ENCODE measurements around the gene GDA.
"Not testable (repeated sequence)": the region's sequence is repeated elsewhere in the genome, so short reads cannot be mapped to it uniquely, and the experiment has no call there.

GDA gene

DNA sequence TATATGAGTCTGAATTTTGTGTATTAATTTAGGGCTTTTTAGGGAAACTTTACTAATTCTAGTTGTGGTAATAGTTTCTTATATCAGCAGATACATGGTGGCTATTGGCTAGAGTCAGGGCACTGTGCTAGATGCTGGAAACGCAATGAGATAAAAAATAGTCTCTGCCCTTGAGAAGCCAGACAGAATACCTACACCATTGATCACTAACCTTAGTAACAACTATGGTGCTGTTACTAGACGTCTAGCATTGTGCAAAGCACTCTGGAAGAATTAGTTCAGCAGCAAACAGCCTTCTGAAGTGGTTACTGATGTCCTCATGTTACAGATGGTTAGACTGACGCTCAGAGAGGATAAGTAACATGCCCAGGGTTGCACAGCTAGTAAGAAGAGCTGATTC, 61.8 kb downstream of the GDA start:
- DNase-seq: no peak

DNA sequence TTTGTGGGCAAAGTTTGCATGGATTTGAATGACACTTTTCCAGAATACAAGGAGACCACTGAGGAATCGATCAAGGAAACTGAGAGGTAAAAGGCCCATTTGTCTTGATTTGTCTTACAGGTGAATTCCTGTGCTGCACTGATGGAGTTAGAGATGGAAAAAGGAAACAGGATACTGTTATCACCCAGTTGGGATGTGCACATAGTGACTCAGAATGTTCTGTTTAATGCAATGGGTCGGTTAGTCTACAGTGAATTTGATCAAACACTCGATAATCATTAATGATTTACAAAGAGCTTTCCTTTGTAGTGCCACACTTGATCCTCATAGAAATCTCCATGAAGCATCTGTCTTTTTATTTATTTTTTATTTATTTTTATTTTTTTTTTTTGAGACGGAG, 64.7 kb downstream of the GDA start:
- no peak for DNase-seq

DNA sequence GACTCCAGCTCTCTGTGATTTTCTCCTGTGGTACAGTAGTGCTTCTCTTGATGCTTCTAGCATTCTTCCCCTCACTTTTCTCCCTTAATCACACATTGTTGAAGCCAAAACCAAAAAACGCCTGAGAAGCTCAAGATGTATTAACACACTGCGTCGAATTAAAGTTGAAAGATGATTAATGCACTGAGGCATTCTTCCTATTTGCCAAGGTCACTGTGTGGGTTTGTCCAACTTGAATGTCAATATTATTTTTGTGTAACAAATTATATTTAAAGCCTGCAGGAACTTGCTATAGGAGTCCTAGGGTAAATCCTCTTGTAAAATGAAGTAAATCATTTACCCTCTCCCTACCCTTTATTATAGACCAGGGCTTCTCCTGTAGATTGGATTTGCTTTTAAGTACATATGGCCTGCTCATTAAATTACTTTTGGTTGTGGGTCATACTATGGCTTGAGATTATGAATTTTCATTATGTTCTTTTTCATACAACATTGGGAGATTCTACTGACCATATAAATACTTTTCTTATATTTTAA, 68.1 kb downstream of the GDA start:
- DNase-seq: no peak

DNA sequence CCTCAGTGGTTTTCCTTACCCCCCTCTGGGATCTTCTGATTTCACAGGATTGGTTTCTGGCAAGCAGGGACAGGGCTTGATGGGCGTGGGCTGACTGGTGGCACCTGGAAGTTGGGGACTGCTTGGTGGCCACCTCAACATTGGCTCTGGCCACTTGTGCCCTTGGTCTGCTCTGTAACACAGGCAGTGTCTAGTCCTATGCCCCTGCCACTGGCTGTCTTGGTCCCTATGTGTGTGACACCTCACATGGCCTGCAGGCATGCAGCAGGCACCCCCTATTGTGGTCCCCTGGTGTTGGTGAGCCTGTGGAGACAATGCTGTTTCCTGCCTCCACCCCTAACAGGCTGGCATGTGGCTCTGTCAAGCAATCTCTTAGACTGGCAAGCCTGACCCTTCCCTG, 71.3 kb downstream of the GDA start:
- no peak for DNase-seq

DNA sequence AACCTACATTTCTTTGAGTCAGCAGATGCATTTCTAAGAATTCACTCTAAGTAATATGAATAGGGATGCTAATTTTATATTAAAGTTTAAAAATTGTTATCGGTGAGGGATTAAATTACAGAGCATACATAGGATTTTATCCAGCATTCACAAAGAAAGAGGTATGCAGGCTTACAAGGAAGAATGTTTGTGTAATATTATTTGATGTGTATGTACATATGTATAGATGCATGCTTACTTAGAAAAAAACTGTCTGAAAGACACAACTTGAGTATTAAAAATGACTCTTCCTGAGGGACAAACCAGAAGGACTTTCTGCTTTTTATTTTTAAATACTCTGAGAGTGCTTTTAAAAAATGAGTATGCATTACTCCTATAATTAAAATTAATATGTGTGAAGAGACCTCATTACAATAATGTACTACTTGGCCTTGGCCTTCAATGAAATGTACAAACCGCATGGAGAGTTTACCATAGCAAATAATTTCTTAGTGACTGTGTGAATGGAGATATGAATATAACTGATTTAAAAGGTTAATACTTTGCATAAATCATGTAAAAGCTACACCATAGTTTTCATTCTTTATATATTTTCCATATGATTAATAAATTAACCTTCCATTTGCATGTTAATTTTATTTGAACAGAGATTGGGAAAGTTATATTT, 77.0 kb downstream of the GDA start:
- no peak for DNase-seq

DNA sequence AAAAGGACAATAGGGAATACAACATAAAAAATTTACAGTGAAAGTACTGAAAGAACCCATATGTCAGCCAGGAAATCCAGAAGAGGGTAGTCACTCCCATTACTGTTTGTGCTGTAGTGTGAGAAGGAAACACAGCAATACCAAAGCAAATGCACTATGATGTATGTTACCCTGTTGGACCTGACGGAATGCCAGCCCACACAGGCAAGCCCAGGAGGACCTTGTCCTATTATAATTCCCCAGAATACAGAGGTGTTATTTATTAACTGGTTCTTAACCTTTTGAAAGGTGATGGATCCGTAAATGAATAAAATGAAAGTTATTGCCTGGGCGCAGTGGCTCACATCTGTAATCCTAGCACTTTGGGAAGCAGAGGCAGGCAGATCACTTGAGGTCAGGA, 79.0 kb downstream of the GDA start:
- no peak for DNase-seq

DNA sequence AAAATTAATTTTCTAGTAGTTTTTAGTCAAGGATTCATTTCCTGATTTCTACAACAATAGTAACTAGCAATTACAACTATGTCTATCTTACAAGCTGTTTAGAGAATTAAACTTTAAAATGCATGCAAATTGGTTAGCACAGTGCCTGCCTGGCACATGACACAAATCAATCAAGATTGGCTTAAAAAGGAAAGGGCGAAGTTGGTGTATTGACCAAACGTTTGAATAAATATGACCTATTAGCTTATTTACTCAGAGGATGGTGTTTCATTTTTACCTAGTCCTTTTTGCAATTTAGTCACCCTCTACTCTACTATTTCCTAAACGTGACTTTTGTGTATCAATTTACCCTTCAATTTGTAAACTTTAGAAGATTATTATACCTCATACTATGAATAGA, 83.5 kb downstream of the GDA start:
- no peak for DNase-seq

DNA sequence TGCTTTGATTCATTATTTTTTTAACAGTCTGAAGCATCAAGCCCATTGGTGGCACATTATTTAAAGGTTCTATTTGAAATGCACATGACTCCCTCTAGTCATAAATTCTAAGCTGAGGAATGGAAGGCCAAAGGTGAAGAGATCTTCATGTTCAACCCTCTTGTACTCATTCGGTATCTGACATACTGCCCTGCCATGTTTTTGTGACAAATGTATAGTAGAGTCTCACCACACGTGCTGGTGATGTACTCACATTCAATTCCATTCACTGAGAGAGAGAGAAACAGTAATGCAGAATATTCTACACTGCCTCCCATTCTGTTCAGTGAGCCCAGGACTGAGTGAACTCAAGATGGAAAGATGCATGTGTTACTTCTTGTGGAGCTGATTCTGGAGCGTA, 98.3 kb downstream of the GDA start:
- DNase-seq: no peak

DNA sequence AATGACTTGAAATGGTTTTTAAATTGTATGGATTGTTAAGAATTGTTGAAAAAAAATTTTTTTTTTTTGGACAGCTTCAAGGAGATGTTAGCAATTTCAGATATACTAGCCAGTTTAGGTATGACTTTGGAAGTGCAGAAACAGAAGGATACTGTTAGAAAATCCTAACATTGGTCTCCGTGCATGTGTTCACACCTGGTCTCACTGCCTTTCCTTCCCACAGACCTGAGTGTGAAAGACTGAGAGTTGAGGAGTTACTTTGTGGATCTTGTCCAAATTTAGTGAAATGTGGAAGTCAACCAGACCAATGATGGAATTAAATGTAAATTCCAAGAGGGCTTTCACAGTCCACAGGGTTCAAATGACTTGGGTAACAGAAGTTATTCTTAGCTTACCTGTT, 102.3 kb downstream of the GDA start:
- DNase-seq: no peak

DNA sequence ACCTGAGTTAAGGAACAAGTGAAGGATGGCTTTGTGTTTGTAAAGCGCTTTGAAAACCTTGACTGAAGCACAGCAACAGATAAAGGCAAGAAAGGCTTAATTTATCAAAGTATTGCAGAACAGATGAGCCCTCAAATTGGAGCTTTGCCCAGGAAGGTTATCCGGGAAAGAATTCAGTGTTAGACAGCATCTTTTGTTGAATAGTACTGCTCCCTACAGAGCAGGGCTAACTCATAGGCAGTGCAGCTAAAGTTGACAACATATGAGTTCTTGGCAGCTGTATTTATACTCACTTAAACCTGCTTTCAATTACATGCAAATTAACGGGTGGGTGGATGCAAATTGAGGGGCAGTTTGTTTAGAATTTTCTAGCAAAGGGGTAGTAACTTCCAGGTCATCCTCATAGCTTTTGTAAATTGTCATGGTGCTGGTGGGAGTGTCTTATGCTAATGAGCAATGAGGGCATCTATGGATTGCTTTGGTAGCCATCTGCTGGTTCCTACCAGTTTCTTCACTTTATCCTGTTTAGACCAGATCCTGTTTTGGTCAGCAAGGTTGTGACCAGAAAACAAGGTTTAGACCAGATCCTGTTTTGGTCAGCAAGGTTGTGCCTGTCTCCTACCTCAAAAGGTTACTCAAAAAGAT, 105.8 kb downstream of the GDA start:
- no peak for DNase-seq

DNA sequence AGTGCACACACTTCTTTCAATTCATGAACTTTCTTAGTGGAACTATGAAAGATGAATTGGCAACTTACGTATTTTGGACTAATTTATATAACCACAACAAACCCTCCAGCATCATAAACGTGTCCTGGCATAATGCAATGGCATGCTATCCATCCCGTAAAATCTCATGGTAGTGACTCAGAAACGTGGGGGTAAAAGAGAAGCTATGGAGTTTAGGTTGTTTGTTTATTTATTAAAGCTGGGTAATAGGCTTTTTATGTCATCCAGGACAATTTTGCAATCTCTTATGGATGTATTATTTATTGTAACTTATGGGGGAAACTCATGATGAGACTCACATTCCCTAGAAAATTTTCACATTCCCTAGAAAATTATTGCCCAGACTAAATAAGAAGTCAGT, 106.3 kb downstream of the GDA start:
- no peak for DNase-seq

DNA sequence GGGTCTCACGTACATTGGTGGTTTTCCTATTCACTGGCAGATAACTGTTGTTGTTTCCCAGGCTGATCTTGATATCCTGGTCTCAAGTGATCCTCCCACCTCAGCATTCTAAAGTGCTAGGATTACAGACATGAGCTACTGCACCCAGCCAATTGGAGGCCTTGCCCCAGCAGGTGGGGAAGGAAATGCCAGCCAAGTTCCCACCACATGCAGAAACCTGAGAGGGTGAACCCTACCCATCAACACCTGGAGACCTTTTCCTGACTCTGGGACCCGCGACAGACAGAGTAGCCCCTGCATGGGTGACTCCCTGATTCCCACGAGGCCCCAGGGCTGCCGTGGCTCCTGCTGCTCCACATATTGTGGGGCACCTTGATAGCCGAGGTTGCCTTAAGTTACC, 107.7 kb downstream of the GDA start:
- DNase-seq: no peak

DNA sequence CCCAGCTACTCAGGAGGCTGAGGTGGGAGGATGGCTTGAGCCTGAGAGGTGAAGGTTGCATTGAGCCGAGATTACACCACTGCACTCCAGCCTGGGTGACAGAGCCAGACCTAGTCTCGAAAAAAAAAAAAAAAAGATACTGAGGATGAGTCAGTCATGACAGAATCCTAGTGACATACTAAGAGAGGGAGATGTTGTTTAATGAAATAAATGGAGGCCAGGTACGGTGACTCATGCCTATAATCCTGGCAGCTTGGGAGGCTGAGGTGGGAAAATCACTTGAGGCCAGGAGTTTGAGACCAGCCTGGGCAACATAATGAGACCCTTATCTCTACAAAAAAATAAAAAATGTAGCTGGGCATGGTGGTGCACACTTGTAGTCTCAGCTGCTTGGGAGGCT, 108.6 kb downstream of the GDA start:
- DNase-seq: no peak

DNA sequence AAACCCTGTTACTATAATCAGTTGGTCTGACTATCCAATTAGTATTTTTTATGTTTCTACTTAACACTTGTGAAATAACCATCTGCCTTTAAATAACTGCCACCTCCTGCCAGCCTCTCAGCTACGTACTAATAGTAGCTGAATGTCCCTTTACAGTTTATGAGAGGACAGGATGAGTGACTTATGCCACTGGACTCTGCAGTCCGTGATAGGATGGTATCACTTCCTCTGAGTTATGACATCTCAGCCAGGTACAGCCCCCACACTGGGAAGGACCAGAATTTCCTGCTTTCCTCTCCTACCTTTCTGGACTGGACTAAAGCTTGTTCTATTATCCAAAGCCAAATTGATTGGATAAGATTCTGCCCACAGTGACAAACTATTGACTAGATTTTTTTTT, 112.8 kb downstream of the GDA start:
- DNase-seq: no peak

DNA sequence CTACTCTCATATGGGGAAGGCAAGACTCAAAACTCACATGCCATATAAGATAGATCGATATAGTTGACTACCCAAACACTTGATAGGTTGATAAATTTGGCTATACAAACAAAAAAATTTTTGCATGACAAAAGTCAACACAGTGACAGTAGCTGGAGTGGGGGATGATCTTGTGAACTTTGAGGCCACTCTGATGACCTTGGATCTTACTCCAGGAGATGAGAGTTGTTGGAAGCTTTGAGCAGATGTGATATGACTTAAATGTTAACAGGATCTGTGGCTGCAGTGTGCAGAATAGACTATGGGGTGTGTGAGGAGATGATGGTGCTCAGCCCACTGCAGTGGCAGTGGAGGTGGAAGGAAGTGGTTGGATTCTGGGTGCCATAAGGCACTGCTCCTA, 114.3 kb downstream of the GDA start:
- DNase-seq: no peak

DNA sequence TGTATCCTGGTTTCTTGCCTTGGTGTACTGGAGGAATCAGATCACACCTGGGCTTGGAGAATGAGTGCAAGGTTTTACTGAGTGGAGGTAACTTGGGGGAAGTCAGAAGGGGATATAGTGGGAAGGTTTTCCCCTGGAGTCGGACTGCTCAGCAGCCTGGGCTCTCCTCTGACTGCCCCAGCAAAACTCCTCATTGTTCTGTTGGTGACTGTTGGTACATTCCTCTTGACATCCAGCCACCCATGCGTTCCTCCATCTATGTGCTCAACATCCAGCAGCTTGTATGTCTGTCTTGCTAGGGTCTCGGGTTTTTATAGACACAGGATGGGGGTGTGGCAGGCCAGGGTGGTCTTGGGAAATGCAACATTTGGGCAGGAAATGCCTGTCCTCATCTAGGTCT, 119.7 kb downstream of the GDA start:
- DNase-seq: no peak

DNA sequence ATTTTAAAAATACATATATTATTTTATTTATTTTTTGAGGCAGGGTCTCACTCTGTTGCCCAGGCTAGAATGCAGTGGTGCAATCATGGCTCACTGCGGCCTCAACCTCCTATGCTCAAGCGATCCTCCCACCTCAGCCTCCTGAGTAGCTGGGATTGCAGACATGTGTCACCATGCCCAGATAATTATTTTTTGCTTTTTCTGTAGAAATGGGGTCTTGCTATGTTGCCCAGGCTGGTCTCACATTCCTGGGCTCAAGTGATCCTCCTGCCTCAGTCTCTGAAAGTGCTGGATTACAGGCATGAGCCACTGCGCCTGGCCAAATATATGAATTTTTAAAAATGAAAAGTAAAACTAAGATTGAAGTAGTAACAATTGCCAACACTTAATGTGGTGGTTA, 121.1 kb downstream of the GDA start:
- not testable (repeated sequence) for DNase-seq

DNA sequence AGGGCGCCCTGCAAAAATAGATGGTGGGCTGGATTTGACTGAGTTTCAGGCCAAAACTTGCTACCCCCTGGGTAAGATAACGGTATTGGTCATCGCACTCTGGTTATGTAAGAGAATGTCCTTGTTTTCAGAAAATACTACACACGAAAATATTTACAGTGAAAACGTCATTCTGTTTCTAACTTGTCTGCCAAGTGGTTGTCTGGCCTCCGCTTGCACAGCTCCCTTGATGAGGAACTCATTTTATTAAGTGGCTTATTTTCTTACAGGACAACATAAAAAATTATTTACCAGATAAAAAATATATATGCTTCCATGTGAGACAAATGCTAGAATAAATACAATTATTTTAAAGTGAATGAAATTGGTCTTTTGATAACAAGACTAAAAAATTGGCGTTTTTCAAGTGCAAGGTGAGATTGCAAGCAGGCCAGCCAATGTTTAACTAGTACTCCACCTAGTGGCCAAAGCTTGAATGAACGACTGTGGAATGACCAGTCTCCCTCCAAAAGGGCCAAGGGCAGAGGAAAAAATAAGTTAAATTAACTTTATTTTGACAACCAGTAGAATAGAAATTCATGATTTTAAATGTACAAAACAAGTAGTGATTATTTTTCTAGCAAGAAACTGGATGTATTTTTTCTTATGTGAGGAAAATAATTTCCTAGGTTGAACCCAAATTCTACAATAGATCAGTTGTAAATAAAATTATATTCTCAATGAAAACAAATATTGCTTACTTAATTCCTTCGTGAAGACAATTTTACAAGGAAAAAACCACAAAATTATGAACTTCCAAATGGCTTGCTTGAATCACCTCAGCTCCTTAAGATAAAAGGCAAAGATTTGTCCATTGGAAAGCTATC, 122.6 kb downstream of the GDA start:
- peak; percentile 52 for DNase-seq

DNA sequence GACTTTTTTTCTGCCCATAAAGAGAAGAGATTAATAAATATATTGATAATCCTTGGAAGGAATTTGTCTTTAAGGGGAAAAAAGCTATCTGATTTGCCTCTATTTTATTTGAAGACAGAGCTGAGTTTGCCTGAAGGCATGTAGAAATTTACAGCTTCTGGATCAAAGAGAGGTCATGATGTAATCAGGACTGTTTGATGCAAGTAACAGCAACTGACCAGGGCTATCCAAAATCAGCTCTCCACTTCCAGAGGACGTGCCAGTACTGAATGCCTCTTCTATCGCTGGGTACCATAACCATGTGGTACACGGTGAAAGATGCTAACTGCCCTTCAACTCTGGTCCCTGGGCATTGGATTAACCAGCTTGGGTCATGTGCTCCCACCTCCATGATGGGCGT, 125.2 kb downstream of the GDA start:
- no peak for DNase-seq

DNA sequence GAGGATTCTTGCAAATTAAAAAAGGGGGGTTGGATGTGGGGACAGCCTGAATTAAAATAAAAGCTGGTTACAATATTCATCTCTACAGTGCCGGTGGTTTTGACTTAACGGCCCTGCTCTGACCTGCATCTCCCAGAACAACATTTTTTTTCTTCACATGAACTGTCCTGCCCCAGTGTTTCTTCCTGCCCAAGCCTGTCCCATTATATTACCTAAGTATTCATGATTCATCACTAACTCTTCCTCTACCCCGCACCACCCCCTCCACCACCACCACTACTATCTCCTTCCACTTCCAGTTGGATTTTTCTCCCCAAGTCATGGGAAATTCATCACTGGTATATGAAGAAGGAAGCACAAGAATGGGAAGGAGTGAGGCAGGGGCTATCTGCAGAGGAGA, 125.7 kb downstream of the GDA start:
- DNase-seq: no peak

DNA sequence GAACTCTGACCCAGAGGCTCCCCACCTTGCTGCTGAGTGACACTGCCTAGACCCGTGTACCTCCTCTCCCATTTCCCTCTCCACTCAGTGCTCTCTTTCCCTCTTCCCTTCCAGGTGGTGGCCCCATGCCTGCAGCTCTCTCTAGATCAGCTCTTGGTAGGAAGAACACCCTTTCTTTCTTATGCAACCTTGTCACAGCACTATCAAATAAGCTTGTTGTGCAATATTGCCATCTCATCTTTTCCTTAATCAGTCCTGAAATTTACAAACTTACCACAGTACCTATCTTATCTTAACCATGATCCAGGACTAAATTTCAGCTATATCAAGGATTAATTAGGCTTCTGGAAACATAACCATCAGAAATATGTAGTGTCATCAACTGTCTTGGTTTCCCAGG, 127.2 kb downstream of the GDA start:
- no peak for DNase-seq

DNA sequence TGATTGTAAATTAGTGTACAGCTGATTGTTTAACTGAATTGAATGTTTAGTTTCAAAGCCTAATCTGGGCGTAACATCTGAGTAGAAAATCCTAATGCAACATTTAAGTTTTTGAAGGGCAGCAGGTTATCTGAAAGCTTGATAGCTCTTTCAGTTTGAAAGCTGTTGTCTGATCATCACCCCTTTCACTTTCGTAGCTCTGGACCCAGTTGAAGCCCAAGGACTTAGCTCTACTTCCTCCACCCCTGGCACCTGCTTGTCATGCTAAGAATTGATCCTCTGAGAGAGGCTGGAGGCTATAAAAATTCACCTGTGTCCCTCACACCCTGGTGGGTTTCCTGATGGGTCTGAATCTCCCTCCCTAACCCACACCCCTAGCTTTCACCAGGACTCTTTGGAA, 129.7 kb downstream of the GDA start:
- DNase-seq: no peak

DNA sequence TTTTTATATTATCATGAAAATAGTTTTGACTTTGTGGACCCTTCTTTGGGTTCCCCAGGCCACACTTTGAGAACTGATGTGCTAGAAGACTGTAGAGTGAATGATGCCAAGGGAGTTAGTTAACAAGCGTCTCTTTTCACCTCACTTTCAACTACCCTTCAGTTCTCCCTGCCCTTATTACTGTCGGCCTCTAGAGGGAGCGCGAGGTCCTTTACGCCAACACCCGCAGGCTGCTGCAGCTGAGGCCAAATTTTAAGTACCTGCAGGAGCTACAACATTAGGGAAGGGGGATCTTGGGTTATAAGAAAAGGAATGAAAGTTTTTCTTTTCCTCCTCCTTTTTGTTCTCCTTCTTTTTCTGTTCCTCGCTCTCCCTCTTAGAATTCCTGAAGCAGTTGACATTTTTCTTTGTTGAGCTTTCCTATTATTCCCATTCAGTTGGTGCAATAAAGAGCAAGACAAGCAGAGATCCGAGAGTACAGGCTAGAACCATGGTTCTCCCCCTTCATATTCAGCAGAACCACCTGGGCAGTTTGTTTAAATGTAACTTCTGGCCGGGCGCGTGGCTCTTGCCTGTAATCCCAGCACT, 131.8 kb downstream of the GDA start:
- peak; percentile 78 for DNase-seq

DNA sequence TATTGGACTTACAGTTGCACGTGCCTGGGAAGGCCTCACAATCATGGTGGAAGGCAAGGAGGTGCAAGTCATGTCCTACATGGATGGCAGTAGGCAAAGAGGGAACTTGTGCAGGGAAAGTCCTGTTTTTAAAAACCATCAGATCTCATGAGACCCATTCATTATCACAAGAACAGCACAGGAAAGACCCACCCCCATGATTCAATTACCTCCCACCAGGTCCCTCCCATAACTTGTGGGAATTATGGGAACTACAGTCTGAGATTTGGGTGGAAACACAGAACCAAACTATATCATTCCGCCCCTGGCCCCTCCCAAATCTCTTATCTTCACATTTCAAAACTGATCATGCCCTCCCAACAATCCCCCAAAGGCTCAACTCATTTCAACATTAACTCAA, 140.2 kb downstream of the GDA start:
- DNase-seq: no peak

All from CD4-positive, alpha-beta T cell treated with Interleukin-6 for 4 hours (primary cell).